HL-60 (cell line): ENCODE measurements around the gene ISL1.

ENCODE experiments used
- POLR2AphosphoS5 ChIP-seq: IDR thresholded peaks from 2 replicates; pipeline ENCODE4 v1.6.1; 2012; ENCODE audit warnings: low read depth
- SPI1 ChIP-seq: IDR thresholded peaks from 2 replicates; pipeline ENCODE4 v1.6.1; 2012; ENCODE audit warnings: low read depth, mild to moderate bottlenecking, borderline replicate concordance
- TF ChIP-seq, protein P1 (sequence below): IDR thresholded peaks from 2 replicates; pipeline ENCODE4 v1.6.1; 2012; ENCODE audit warnings: low read depth; ENCODE audit not compliant: insufficient replicate concordance
- TF ChIP-seq, protein P2 (sequence below): IDR thresholded peaks from one replicate; pipeline ENCODE4 v1.5.1; 2011; ENCODE audit warnings: low read length, control low read depth, inconsistent platforms; ENCODE audit not compliant: insufficient read depth

DNA sequence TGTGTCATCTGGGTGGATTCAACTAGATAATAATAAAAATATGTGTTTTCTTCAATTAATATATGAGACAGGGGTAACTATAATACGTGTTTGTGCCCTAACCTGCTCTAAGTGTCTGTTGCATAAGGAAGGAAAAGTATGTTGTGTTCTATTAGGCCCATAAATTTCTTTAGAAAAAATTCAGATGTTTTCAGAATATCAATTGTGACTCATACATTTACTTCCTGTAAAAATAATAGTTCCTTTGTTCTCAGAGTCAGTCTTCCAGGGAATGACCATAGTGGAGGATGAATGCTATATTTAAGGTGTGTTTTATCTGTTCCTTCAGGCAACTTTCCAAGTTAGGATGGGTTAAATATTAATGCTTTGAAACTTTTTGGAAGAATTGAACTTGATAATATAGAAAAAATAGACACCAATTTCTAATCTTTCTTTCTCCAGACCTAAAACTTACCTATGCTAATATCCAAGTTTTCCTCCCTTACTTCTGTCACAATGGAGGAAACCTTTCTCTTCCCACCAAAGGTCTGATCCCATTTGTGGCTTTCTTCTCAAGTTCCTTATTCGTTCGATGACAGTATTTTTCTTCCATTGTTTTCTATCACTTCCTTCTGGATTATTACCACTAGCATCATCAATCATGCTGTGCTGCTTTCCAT is 49.9 kb downstream of the ISL1 start:
- TF ChIP-seq, protein P1, sequence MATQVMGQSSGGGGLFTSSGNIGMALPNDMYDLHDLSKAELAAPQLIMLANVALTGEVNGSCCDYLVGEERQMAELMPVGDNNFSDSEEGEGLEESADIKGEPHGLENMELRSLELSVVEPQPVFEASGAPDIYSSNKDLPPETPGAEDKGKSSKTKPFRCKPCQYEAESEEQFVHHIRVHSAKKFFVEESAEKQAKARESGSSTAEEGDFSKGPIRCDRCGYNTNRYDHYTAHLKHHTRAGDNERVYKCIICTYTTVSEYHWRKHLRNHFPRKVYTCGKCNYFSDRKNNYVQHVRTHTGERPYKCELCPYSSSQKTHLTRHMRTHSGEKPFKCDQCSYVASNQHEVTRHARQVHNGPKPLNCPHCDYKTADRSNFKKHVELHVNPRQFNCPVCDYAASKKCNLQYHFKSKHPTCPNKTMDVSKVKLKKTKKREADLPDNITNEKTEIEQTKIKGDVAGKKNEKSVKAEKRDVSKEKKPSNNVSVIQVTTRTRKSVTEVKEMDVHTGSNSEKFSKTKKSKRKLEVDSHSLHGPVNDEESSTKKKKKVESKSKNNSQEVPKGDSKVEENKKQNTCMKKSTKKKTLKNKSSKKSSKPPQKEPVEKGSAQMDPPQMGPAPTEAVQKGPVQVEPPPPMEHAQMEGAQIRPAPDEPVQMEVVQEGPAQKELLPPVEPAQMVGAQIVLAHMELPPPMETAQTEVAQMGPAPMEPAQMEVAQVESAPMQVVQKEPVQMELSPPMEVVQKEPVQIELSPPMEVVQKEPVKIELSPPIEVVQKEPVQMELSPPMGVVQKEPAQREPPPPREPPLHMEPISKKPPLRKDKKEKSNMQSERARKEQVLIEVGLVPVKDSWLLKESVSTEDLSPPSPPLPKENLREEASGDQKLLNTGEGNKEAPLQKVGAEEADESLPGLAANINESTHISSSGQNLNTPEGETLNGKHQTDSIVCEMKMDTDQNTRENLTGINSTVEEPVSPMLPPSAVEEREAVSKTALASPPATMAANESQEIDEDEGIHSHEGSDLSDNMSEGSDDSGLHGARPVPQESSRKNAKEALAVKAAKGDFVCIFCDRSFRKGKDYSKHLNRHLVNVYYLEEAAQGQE = no peak
- TF ChIP-seq, protein P2, sequence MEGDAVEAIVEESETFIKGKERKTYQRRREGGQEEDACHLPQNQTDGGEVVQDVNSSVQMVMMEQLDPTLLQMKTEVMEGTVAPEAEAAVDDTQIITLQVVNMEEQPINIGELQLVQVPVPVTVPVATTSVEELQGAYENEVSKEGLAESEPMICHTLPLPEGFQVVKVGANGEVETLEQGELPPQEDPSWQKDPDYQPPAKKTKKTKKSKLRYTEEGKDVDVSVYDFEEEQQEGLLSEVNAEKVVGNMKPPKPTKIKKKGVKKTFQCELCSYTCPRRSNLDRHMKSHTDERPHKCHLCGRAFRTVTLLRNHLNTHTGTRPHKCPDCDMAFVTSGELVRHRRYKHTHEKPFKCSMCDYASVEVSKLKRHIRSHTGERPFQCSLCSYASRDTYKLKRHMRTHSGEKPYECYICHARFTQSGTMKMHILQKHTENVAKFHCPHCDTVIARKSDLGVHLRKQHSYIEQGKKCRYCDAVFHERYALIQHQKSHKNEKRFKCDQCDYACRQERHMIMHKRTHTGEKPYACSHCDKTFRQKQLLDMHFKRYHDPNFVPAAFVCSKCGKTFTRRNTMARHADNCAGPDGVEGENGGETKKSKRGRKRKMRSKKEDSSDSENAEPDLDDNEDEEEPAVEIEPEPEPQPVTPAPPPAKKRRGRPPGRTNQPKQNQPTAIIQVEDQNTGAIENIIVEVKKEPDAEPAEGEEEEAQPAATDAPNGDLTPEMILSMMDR = no peak
- TF ChIP-seq POLR2AphosphoS5 = no peak
- no peak for TF ChIP-seq SPI1
